IMR-90 (cell line): ENCODE results near the gene CCDC167. TPM values are rescaled to one million over a fixed set of nuclear protein-coding genes. Genes with fewer than 3 reads are reported as not detected.

ENCODE experiments used
- ATAC-seq: fragments of 200-7000 bp; cut with Tn5 transposase; 2 replicates; pipeline ENCODE4 v1.9.1; 2020; ENCODE audit warnings: low read depth, mild to moderate bottlenecking, moderate library complexity
- BruUV-seq: library from RNA; stranded (reverse); fragments of 400-500 nt; replicated peaks from 2 replicates; lab custom pipeline; 2021; lab: Mats Ljungman, UMichigan
- CTCF ChIA-PET: fragments of 300-600 bp; formaldehyde crosslinking; extraction: SDS; loops from one replicate; lab custom pipeline; 2021; ENCODE audit warnings: antibody characterized with exemption; lab: Yijun Ruan, JAX
- POLR2A ChIA-PET: fragments of 300-600 bp; sonication (Branson Sonifier 250); formaldehyde crosslinking; loops from one replicate; lab custom pipeline; 2022; ENCODE audit warnings: antibody characterized with exemption; ENCODE audit not compliant: unreplicated experiment; lab: Charles Lee
- DNase-seq: peaks from one replicate; pipeline ENCODE4 v3.0.0; 2013
- H2AFZ ChIP-seq: replicated peaks from 2 replicates; pipeline ENCODE3; 2013; ENCODE audit warnings: low read length, mild to moderate bottlenecking; ENCODE audit not compliant: poor library complexity
- H2AK5ac ChIP-seq: 2 replicates; pipeline ENCODE4 v1.6.1; 2013; ENCODE audit warnings: low read depth, low read length, inconsistent platforms
- H2AK9ac ChIP-seq: replicated peaks from 2 replicates; pipeline ENCODE3; 2013; ENCODE audit warnings: mild to moderate bottlenecking, low read depth, low read length, moderate library complexity; ENCODE audit not compliant: poor library complexity
- H2BK120ac ChIP-seq: 2 replicates; pipeline ENCODE4 v1.6.1; 2013; ENCODE audit warnings: low read depth, low read length, inconsistent platforms
- H2BK15ac ChIP-seq: 3 replicates; pipeline ENCODE4 v1.6.1; 2013; ENCODE audit warnings: low read depth, low read length, inconsistent platforms
- H2BK20ac ChIP-seq: 2 replicates; pipeline ENCODE4 v1.6.1; 2013; ENCODE audit warnings: low read depth, mild to moderate bottlenecking, inconsistent platforms, low read length, moderate library complexity
- H2BK5ac ChIP-seq: 2 replicates; pipeline ENCODE4 v1.6.1; 2013; ENCODE audit warnings: mild to moderate bottlenecking, low read depth, low read length, inconsistent platforms; ENCODE audit not compliant: poor library complexity, severe bottlenecking
- H3K14ac ChIP-seq: replicated peaks from 2 replicates; pipeline ENCODE4 v1.6.1; 2013; ENCODE audit warnings: low read depth, low read length, inconsistent platforms
- H3K18ac ChIP-seq: 2 replicates; pipeline ENCODE4 v1.6.1; 2013; ENCODE audit warnings: low read depth, low read length, control low read depth
- H3K23ac ChIP-seq: 2 replicates; pipeline ENCODE4 v1.6.1; 2013; ENCODE audit warnings: low read depth, low read length, inconsistent platforms
- H3K27ac ChIP-seq: 2 replicates; pipeline ENCODE4 v1.5.1; 2013; ENCODE audit warnings: mild to moderate bottlenecking, control low read depth, low read length; ENCODE audit not compliant: insufficient read depth
- H3K27me3 ChIP-seq: 2 replicates; pipeline ENCODE4 v1.6.1; 2013; ENCODE audit warnings: low read length; ENCODE audit not compliant: control insufficient read depth, insufficient read depth
- H3K36me3 ChIP-seq: 2 replicates; pipeline ENCODE4 v1.6.1; 2013; ENCODE audit warnings: low read length, mixed read lengths; ENCODE audit not compliant: control insufficient read depth, insufficient read depth
- H3K4ac ChIP-seq: 2 replicates; pipeline ENCODE4 v1.6.1; 2013; ENCODE audit warnings: low read depth, low read length, inconsistent platforms
- H3K4me1 ChIP-seq: 2 replicates; pipeline ENCODE4 v1.6.1; 2013; ENCODE audit warnings: low read length, mixed read lengths; ENCODE audit not compliant: control insufficient read depth, insufficient read depth
- H3K4me2 ChIP-seq: 2 replicates; pipeline ENCODE4 v1.6.1; 2013; ENCODE audit warnings: low read depth, mild to moderate bottlenecking, control low read depth, low read length, moderate library complexity
- H3K4me3 ChIP-seq: 2 replicates; pipeline ENCODE4 v1.5.1; 2013; ENCODE audit warnings: low read depth, mild to moderate bottlenecking, control low read depth, low read length, moderate library complexity; ENCODE audit not compliant: insufficient read depth
- H3K56ac ChIP-seq: 2 replicates; pipeline ENCODE4 v1.6.1; 2013; ENCODE audit warnings: low read length, inconsistent platforms; ENCODE audit not compliant: insufficient read depth; ENCODE audit errors: extremely low read depth
- H3K79me1 ChIP-seq, 2 experiments: 2 replicates each; pipeline ENCODE4 v1.6.1; 2013; ENCODE audit warnings: low read length in 2 of 2, inconsistent platforms in 1 of 2, low read depth in 1 of 2
- H3K9ac ChIP-seq: 2 replicates; pipeline ENCODE4 v1.6.1; 2013; ENCODE audit warnings: low read depth, low read length, control low read depth
- H3K9me1 ChIP-seq: 2 replicates; pipeline ENCODE4 v1.6.1; 2013; ENCODE audit warnings: low read length, inconsistent platforms; ENCODE audit not compliant: insufficient read depth
- H3K9me3 ChIP-seq: 2 replicates; pipeline ENCODE4 v1.6.1; 2013; ENCODE audit warnings: low read length; ENCODE audit not compliant: control insufficient read depth, insufficient read depth
- H4K20me1 ChIP-seq: 2 replicates; pipeline ENCODE4 v1.6.1; 2013; ENCODE audit warnings: low read length, inconsistent platforms; ENCODE audit not compliant: insufficient read depth
- H4K5ac ChIP-seq: 2 replicates; pipeline ENCODE4 v1.6.1; 2013; ENCODE audit warnings: mild to moderate bottlenecking, low read depth, low read length, control low read depth
- H4K8ac ChIP-seq, 2 experiments: 2 replicates each; pipeline ENCODE4 v1.6.1; 2013; ENCODE audit warnings: low read depth in 2 of 2, low read length in 2 of 2, control low read depth in 1 of 2, inconsistent platforms in 1 of 2
- H4K91ac ChIP-seq: 2 replicates; pipeline ENCODE4 v1.6.1; 2013; ENCODE audit warnings: low read depth, low read length, inconsistent platforms; ENCODE audit not compliant: insufficient read depth
- BHLHE40 ChIP-seq: fragments of 150-350 bp; IDR thresholded peaks from 2 replicates; pipeline ENCODE4 v1.6.1; 2016; ENCODE audit warnings: mild to moderate bottlenecking, low read depth, low read length
- CHD1 ChIP-seq: IDR thresholded peaks from 2 replicates; pipeline ENCODE4 v1.6.1; 2012; ENCODE audit warnings: low read depth, low read length, improper control_type of control experiment
- CTCF ChIP-seq: conservative IDR thresholded peaks from 2 replicates; pipeline ENCODE4 v1.5.1; 2012; ENCODE audit warnings: mild to moderate bottlenecking, low read depth, low read length, improper control_type of control experiment
- ELK1 ChIP-seq: fragments of 150-350 bp; IDR thresholded peaks from 2 replicates; pipeline ENCODE4 v1.6.1; 2016; ENCODE audit warnings: low read depth, mild to moderate bottlenecking, low read length, moderate library complexity, borderline replicate concordance
- FOS ChIP-seq: fragments of 150-350 bp; IDR thresholded peaks from 2 replicates; pipeline ENCODE4 v1.6.1; 2016; ENCODE audit warnings: low read depth, low read length
- MAFK ChIP-seq: IDR thresholded peaks from 2 replicates; pipeline ENCODE4 v1.6.1; 2012; ENCODE audit warnings: low read depth, low read length, improper control_type of control experiment
- MAZ ChIP-seq: IDR thresholded peaks from 2 replicates; pipeline ENCODE4 v1.6.1; 2012; ENCODE audit warnings: low read depth, mild to moderate bottlenecking, low read length, improper control_type of control experiment, moderate library complexity, borderline replicate concordance
- MXI1 ChIP-seq: IDR thresholded peaks from 2 replicates; pipeline ENCODE4 v1.6.1; 2012; ENCODE audit warnings: low read depth, mild to moderate bottlenecking, low read length, moderate library complexity, borderline replicate concordance
- NFE2L2 ChIP-seq: fragments of 150-350 bp; IDR thresholded peaks from 2 replicates; pipeline ENCODE4 v1.6.1; 2016; ENCODE audit warnings: low read depth, mild to moderate bottlenecking, low read length
- POLR2A ChIP-seq: IDR thresholded peaks from 2 replicates; pipeline ENCODE4 v1.6.1; 2012; ENCODE audit warnings: mild to moderate bottlenecking, low read depth, low read length
- RCOR1 ChIP-seq: IDR thresholded peaks from 2 replicates; pipeline ENCODE4 v1.6.1; 2012; ENCODE audit warnings: mild to moderate bottlenecking, low read length, improper control_type of control experiment; ENCODE audit not compliant: insufficient replicate concordance
- RFX5 ChIP-seq: IDR thresholded peaks from 2 replicates; pipeline ENCODE4 v1.8.0; 2012; ENCODE audit warnings: low read depth, mild to moderate bottlenecking, low read length, moderate library complexity
- SMC3 ChIP-seq: fragments of 150-350 bp; IDR thresholded peaks from 2 replicates; pipeline ENCODE4 v1.6.1; 2016; ENCODE audit warnings: low read depth, mild to moderate bottlenecking, antibody characterized with exemption, low read length, moderate library complexity
- WGBS, 2 experiments: methylation state at CpG; one replicate each; pipeline versions ENCODE4 v1.1.5 to v1.1.7; 2013; ENCODE audit warnings: missing lambda C conversion rate in 2 of 2; ENCODE audit not compliant: insufficient read length in 1 of 2; ENCODE audit errors: extremely low coverage in 2 of 2; 5-methylcytosine and 5-hydroxymethylcytosine counted together
- dilution Hi-C: fragments of 300-500 bp; cut with HindIII; formaldehyde crosslinking; loops from one replicate; pipeline ENCODE4 v1.14.3; 2018; ENCODE audit warnings: low sequenced_read_pairs; ENCODE audit not compliant: unreplicated experiment
- in situ Hi-C: fragments of 300-500 bp; cut with MboI; formaldehyde crosslinking; loops from 3 replicates; pipeline ENCODE4 v1.14.3; 2019; ENCODE audit warnings: low sequenced_read_pairs, inconsistent platforms, mixed read lengths
- intact Hi-C: fragments of 100-400 bp; cut with micrococcal nuclease; formaldehyde crosslinking; loops from 2 replicates; pipeline ENCODE4 v1.10.0; 2022
- polyA plus RNA-seq, 3 experiments: library from polyadenylated mRNA; depleted of rRNA; stranded (reverse); fragments of >200 nt; gene quantifications; 2 replicates each; pipeline ENCODE4 v1.2.3, GENCODE V29; 2012; ENCODE audit warnings: low replicate concordance in 1 of 3
- total RNA-seq: library from RNA; depleted of rRNA; stranded (reverse); fragments of >200 nt; gene quantifications from 2 replicates; pipeline ENCODE4 v1.2.3, GENCODE V29; 2012

The CCDC167 gene
- total and polyA plus RNA-seq, 2 of the 4 experiments (the other 2 are of a cell fraction) = 35.8 to 96.8 TPM

- TF ChIP-seq POLR2A (no peak), NFE2L2 (no peak), MAZ (no peak)
Observed at GRCh38 chr6:37477191-37477590, 22.5 kb downstream of the CCDC167 start (continued).

GRCh38 chr6:37474316-37474715 lies 25.4 kb downstream of the CCDC167 start:
- no peak overlapping the region for H2AK9ac ChIP-seq
- H3K4me2 ChIP-seq = no peak overlapping the region
- no peak overlapping the region for H3K23ac ChIP-seq
- H3K14ac ChIP-seq = no peak overlapping the region
- no peak overlapping the region for H2BK20ac ChIP-seq
- no peaks in the 10 kb centered on the region for H3K27me3 ChIP-seq
- BruUV-seq = no TSS peak
- H2BK15ac ChIP-seq = no peak overlapping the region
- no peak for TF ChIP-seq CTCF
- TF ChIP-seq RFX5 = no peak
- TF ChIP-seq BHLHE40 = no peak
- TF ChIP-seq CHD1 = no peak
- no peak for TF ChIP-seq SMC3
- TF ChIP-seq MXI1 = no peak
- no peak for TF ChIP-seq NFE2L2
- no peak for TF ChIP-seq MAFK
- no peak for TF ChIP-seq FOS
- no peak for TF ChIP-seq POLR2A
- no peak for TF ChIP-seq RCOR1
- TF ChIP-seq ELK1 = no peak
- no peak overlapping the region for H2AFZ ChIP-seq
- no peaks in the 10 kb centered on the region for H3K4me1 ChIP-seq
- H2BK120ac ChIP-seq = no peak overlapping the region
- H3K56ac ChIP-seq = no peak overlapping the region
- no peak overlapping the region for H3K4ac ChIP-seq
- dilution Hi-C loops = no loop called here
- POLR2A ChIA-PET = no interaction called here
- H4K5ac ChIP-seq = no peak overlapping the region
- 0 out of 2 replicates have a peak, but pooled peaks cover 2% of the 10 kb centered on the region for H3K9me1 ChIP-seq
- no peaks in the 10 kb centered on the region for H3K9me3 ChIP-seq
- H3K4me3 ChIP-seq = no peak overlapping the region
- intact Hi-C loops = no loop called here
- no peak overlapping the region for H4K91ac ChIP-seq
- in situ Hi-C loops = no loop called here
- no CpG with 5 or more reads among the region's 4 CpGs for WGBS, 2 experiments
- H3K18ac ChIP-seq = no peak overlapping the region
- no peak overlapping the region for H2BK5ac ChIP-seq
- CTCF ChIA-PET = interaction anchor here (1.5 kb wide), 1 partner anchor 91 kb away, joined by 3 read pairs; no protein-coding TSS in a partner anchor
- no peak for ATAC-seq
- H3K79me1 ChIP-seq = no peaks in the 10 kb centered on the region; a peak in 1 of 4 replicates
- no peak overlapping the region for H3K27ac ChIP-seq
- H3K36me3 ChIP-seq = peaks cover 58% of the 10 kb centered on the region
- no peak overlapping the region for H3K9ac ChIP-seq
- no peak overlapping the region for H2AK5ac ChIP-seq
- no peaks in the 10 kb centered on the region; the same call in none of the 2 replicates for H4K20me1 ChIP-seq
- no peak for DNase-seq
- H4K8ac ChIP-seq = no peak overlapping the region
